DMS79 treated with DMSO at 0.1 percent for 48 hours (cell line): ENCODE measurements around the gene RRAD.
A peak's percentile ranks its signal among the peaks of the same experiment; 100 is the strongest.
"Not testable (repeated sequence)": the region's sequence is repeated elsewhere in the genome, so short reads cannot be mapped to it uniquely, and the experiment has no call there.

Source experiments
- DNase-seq: peaks from one replicate; lab custom pipeline; 2025; lab: John Stamatoyannopoulos, UW

Gene RRAD

GRCh38 chr16:66925322-66925840 is at the start of gene RRAD:
Gene RRAD (minus strand): TSS chr16:66925535. CDS start chr16:66925179, 356 bp downstream.
- no peak for DNase-seq

- not testable (repeated sequence) for DNase-seq
These were observed 49.6 kb upstream of the RRAD start for GRCh38 chr16:66974932-66975246.

GRCh38 chr16:66974156-66974931 is 49.0 kb upstream of the RRAD start:
- not testable (repeated sequence) for DNase-seq

GRCh38 chr16:66973716-66974115 is 48.4 kb upstream of the RRAD start:
- no peak for DNase-seq

GRCh38 chr16:66972983-66973382 is 47.6 kb upstream of the RRAD start:
- no peak for DNase-seq

GRCh38 chr16:66970775-66971720 is 45.7 kb upstream of the RRAD start:
- DNase-seq = no peak

- DNase-seq = no peak
These were observed 43.5 kb upstream of the RRAD start for GRCh38 chr16:66968847-66969246.

GRCh38 chr16:66964049-66964448 is 38.7 kb upstream of the RRAD start:
- DNase-seq = no peak

- DNase-seq = no peak
These were observed 36.6 kb upstream of the RRAD start for GRCh38 chr16:66961914-66962313.

GRCh38 chr16:66961065-66961744 is 35.9 kb upstream of the RRAD start, which contains the start of gene CES3:
Gene CES3 (plus strand): TSS chr16:66961266. CDS start chr16:66961308, 42 bp downstream.
- DNase-seq = no peak

GRCh38 chr16:66960270-66960669 is 34.9 kb upstream of the RRAD start:
- DNase-seq = no peak

GRCh38 chr16:66959704-66960161 is 34.4 kb upstream of the RRAD start:
- no peak for DNase-seq

- DNase-seq = no peak
These were observed 33.7 kb upstream of the RRAD start for GRCh38 chr16:66958857-66959703.

GRCh38 chr16:66956154-66956457 is 30.8 kb upstream of the RRAD start:
- not testable (repeated sequence) for DNase-seq

- DNase-seq = not testable (repeated sequence)
These were observed 30.2 kb upstream of the RRAD start for GRCh38 chr16:66955363-66956153.

GRCh38 chr16:66954097-66954659 is 28.8 kb upstream of the RRAD start:
- peak; percentile 27 for DNase-seq

- DNase-seq = no peak
These were observed 28.2 kb upstream of the RRAD start for GRCh38 chr16:66953462-66954096.

GRCh38 chr16:66952430-66953110 is 27.2 kb upstream of the RRAD start:
- no peak for DNase-seq
